Gastrocnemius medialis (tissue), 4 donors: Measurements from ENCODE around the gene TSPAN11.

ENCODE experiments used
- CTCF ChIP-seq, 5 experiments: fragments of 450-650 bp in 3 of 5; fragments of 200-600 bp in 2 of 5; sonication (generic) in 2 of 5; IDR thresholded peaks in 4 of 5; conservative IDR thresholded peaks in 1 of 5; 1 replicate in 4 of 5; 2 replicates in 1 of 5; pipeline ENCODE4 v1.5.1; 2016 to 2019; ENCODE audit warnings: antibody characterized with exemption in 5 of 5, mild to moderate bottlenecking in 3 of 5, moderate library complexity in 3 of 5
- POLR2A ChIP-seq, 2 donors: fragments of 450-650 bp; IDR thresholded peaks; one replicate each; pipeline ENCODE4 v1.6.1; 2017; ENCODE audit warnings: antibody characterized with exemption in 2 of 2, mild to moderate bottlenecking in 2 of 2, moderate library complexity in 2 of 2

GRCh38 chr12:30980955-30981662 lies 54.6 kb downstream of the TSPAN11 start:
- TF ChIP-seq CTCF (IDR thresholded peaks at IDR 0.05 in 4 of 5, conservative IDR thresholded peaks at IDR 0.05 in 1 of 5) = no peak
- TF ChIP-seq POLR2A (IDR thresholded peaks at IDR 0.05) = no peak
